ENCODE data around the gene LCE3A. TPM values are rescaled to one million over a fixed set of nuclear protein-coding genes. Genes with fewer than 3 reads are reported as not detected.
"Not testable (repeated sequence)": the region's sequence is repeated elsewhere in the genome, so short reads cannot be mapped to it uniquely, and the experiment has no call there.

LCE3A gene, protein sequence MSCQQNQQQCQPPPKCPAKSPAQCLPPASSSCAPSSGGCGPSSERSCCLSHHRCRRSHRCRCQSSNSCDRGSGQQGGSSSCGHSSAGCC
- total RNA-seq (2022) (not detected in 2 replicates), Bru-seq, nascent RNA (not detected), BruChase-seq, experiment 1, labeled RNA remaining after a 2-hour chase (not detected), BruChase-seq, experiment 2, labeled RNA remaining after a 6-hour chase (not detected)
- long read RNA-seq: 0 reads

DNA sequence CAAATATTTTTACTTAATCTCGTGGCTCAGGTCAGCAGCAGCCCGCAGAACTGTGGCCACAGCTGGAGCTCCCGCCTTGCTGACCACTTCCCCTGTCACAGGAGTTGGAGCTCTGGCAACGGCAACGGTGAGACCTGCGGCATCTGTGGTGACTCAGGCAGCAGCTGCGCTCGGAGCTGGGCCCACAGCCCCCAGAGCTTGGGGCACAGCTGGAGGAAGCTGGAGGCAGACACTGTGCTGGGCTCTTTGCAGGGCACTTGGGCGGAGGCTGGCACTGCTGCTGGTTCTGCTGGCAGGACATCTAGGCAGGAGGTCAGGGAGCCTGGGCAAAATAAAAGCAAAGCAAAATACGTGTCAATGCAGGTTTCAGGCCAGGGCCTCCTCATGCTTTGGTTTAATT lies at the start of gene LCE3A:
Gene LCE3A, minus strand, starts transcription at position 301 of the 400 bp plus-strand sequence. Its CDS starts 0 bp downstream, at position 301.
- Histone ChIP-seq H3K27me3 (replicated peaks; ENCODE audit: control insufficient read depth, insufficient read depth, low read length) (no peaks in the 10 kb centered on the region; the same call in 1 of the 2 replicates), H3K4me3 (ENCODE audit: low read depth, low read length) (no peak within 1 kb of the TSS), H3K9me3 (peaks cover 12% of the 10 kb centered on the region; the same call in 1 of the 2 replicates), H3K4me1 (no peaks in the 10 kb centered on the region), H3K36me3 (ENCODE audit: control insufficient read depth, insufficient read depth, low read length) (no peaks in the 10 kb centered on the region)
- peaks cover 14% of the 10 kb centered on the region for H3K27me3 Mint-ChIP-seq (ENCODE audit: insufficient read depth, unreplicated experiment)
- no peak within 1 kb of the TSS for H3K4me3 Mint-ChIP-seq (ENCODE audit: unreplicated experiment)
- peaks cover 11% of the 10 kb centered on the region for H3K9me3 Mint-ChIP-seq (ENCODE audit: unreplicated experiment)
- ChIA-PET POLR2A (no interaction called here), CTCF (no interaction called here)
- intact Hi-C loops (cut with micrococcal nuclease; ENCODE audit: unreplicated experiment): loop anchor here (5.0 kb wide), 1 partner anchor 46 kb away; no protein-coding TSS in a partner anchor
- no peak for DNase-seq
- no peak within 1 kb of the TSS for H3K27ac Mint-ChIP-seq (ENCODE audit: unreplicated experiment)
- TF ChIP-seq, protein P1, sequence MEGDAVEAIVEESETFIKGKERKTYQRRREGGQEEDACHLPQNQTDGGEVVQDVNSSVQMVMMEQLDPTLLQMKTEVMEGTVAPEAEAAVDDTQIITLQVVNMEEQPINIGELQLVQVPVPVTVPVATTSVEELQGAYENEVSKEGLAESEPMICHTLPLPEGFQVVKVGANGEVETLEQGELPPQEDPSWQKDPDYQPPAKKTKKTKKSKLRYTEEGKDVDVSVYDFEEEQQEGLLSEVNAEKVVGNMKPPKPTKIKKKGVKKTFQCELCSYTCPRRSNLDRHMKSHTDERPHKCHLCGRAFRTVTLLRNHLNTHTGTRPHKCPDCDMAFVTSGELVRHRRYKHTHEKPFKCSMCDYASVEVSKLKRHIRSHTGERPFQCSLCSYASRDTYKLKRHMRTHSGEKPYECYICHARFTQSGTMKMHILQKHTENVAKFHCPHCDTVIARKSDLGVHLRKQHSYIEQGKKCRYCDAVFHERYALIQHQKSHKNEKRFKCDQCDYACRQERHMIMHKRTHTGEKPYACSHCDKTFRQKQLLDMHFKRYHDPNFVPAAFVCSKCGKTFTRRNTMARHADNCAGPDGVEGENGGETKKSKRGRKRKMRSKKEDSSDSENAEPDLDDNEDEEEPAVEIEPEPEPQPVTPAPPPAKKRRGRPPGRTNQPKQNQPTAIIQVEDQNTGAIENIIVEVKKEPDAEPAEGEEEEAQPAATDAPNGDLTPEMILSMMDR (IDR thresholded peaks at IDR 0.05; ENCODE audit: insufficient read depth in 1 of 2, low read depth in 1 of 2, low read length in 1 of 2, severe bottlenecking in 1 of 2, unreplicated experiment in 1 of 2): no peak
- no peaks in the 10 kb centered on the region for H3K4me1 Mint-ChIP-seq (ENCODE audit: low read depth, unreplicated experiment)
- BruUV-seq (replicated peaks): no TSS peak
- no peaks in the 10 kb centered on the region for H3K36me3 Mint-ChIP-seq (ENCODE audit: insufficient read depth, unreplicated experiment)

DNA sequence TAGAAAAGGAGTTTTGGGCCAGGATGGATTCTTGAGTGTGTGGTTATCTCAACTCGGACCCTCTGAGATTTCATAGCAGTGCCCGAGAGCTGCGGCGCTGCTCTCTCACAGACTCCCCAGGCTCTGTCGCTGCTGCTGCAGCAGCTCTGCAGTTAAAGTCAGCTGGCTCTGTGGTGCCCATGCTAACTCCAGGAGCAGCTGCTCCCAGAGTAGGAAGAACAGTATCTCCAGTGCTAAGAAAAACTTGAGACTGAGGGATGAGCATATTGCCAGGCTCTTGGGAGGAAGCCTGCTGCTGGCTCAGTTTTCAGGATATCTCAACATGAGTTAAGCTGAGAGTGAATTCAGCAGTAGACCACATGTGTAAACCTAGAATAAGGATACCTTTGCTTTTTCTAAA lies 44.7 kb upstream of the LCE3A start:
- no peaks in the 10 kb centered on the region for H3K9me3 Mint-ChIP-seq (ENCODE audit: unreplicated experiment)
- Histone ChIP-seq H3K9me3 (no peaks in the 10 kb centered on the region), H3K4me1 (no peaks in the 10 kb centered on the region), H3K36me3 (ENCODE audit: control insufficient read depth, insufficient read depth, low read length) (no peaks in the 10 kb centered on the region), H3K4me3 (ENCODE audit: low read depth, low read length) (no peak overlapping the region), H3K27me3 (replicated peaks; ENCODE audit: control insufficient read depth, insufficient read depth, low read length) (0 out of 2 replicates have a peak, but pooled peaks cover 1% of the 10 kb centered on the region)
- H3K27ac Mint-ChIP-seq (ENCODE audit: unreplicated experiment): no peak overlapping the region
- no TSS peak for BruUV-seq (replicated peaks)
- CTCF ChIA-PET: no interaction called here
- H3K36me3 Mint-ChIP-seq (ENCODE audit: insufficient read depth, unreplicated experiment): no peaks in the 10 kb centered on the region
- POLR2A ChIA-PET: no interaction called here
- no peaks in the 10 kb centered on the region for H3K4me1 Mint-ChIP-seq (ENCODE audit: low read depth, unreplicated experiment)
- TF ChIP-seq, protein P1 (IDR thresholded peaks at IDR 0.05; ENCODE audit: insufficient read depth in 1 of 2, low read depth in 1 of 2, low read length in 1 of 2, severe bottlenecking in 1 of 2, unreplicated experiment in 1 of 2): no peak
- DNase-seq: no peak
- H3K27me3 Mint-ChIP-seq (ENCODE audit: insufficient read depth, unreplicated experiment): peaks cover 14% of the 10 kb centered on the region
- no peak overlapping the region for H3K4me3 Mint-ChIP-seq (ENCODE audit: unreplicated experiment)
- intact Hi-C loops (cut with micrococcal nuclease; ENCODE audit: unreplicated experiment): no loop called here

DNA sequence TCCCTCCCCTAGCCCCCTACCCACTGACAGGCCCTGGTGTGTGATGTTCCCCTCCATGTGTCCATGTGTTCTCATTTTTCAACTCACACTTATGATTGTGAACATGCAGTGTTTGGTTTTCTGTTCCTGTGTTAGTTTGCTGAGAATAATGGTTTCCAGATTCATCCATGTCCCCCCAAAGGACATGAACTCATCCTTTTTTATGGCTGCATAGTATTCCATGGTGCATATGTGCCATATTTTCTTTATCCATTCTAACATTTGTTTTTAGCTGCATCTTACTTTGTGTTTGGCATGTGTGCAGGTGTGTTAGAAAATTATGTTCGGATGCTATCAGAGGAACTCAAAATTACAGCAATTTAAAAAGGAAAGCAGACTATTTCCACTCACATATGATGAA lies 43.3 kb upstream of the LCE3A start:
- H3K36me3 Mint-ChIP-seq (ENCODE audit: insufficient read depth, unreplicated experiment); H3K4me1 Mint-ChIP-seq (ENCODE audit: low read depth, unreplicated experiment); CTCF ChIA-PET; H3K36me3 ChIP-seq (ENCODE audit: control insufficient read depth, insufficient read depth, low read length); H3K27me3 ChIP-seq (replicated peaks; ENCODE audit: control insufficient read depth, insufficient read depth, low read length); H3K4me3 Mint-ChIP-seq (ENCODE audit: unreplicated experiment); H3K4me1 ChIP-seq; intact Hi-C loops (cut with micrococcal nuclease; ENCODE audit: unreplicated experiment); H3K9me3 Mint-ChIP-seq (ENCODE audit: unreplicated experiment); POLR2A ChIA-PET; H3K27ac Mint-ChIP-seq (ENCODE audit: unreplicated experiment); DNase-seq; H3K9me3 ChIP-seq; H3K4me3 ChIP-seq (ENCODE audit: low read depth, low read length); BruUV-seq (replicated peaks): not testable (repeated sequence)
- H3K27me3 Mint-ChIP-seq (ENCODE audit: insufficient read depth, unreplicated experiment): peaks cover 14% of the 10 kb centered on the region
